GM18508 (cell line): ENCODE results near the gene KRT79.

ENCODE experiments used
- ATAC-seq: cut with Tn5 transposase; IDR thresholded peaks from one replicate; pipeline ENCODE4 v1.9.1; 2021; ENCODE audit warnings: moderate number of reproducible peaks; ENCODE audit not compliant: insufficient read depth, unreplicated experiment

The KRT79 gene

GRCh38 chr12:52776913-52777395, 57.2 kb downstream of the KRT79 start, which contains the start of gene KRT76:
TSS of gene KRT76 (minus strand) at chr12:52777345. CDS start at chr12:52777291, 54 bp downstream.
- no peak for ATAC-seq

DNA sequence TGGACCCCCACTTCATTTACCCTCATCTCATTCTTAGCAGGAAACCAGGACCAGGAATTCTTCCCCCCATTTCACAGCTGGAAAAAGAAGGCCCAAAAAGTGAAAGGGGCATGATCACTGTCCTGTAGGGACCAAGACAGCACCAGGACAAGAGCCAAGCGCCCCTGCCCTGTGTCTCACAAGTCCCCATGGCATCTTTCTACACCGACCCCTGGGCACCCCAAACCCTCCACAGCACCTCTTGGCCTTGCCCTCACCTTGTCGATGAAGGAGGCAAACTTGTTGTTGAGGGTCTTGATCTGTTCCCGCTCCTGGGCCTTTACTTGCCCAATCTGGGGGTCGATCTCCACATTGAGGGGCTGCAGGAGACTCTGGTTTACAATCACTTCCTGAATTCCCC, 57.7 kb downstream of the KRT79 start:
- ATAC-seq = no peak

GRCh38 chr12:52774629-52775250, 59.4 kb downstream of the KRT79 start:
- ATAC-seq = no peak

DNA sequence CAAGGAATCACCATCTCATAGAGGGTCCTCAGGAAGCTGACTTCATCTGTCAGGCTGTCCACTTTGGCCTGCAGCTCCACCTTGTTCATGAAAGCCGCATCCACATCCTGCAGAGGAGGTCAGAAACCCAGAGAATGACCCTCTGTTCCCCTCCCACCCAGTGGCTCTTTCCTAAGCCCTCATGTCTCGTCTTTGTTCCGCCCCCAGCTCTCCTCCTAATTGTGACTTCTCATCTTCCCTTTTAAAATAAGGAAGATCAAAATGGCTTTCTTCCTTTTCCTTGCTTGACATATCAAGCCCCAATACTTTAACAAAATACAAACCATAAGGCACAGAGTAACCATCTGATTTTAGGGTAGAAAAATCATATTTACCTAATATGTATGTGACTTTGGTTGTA, 61.3 kb downstream of the KRT79 start:
- ATAC-seq = no peak

DNA sequence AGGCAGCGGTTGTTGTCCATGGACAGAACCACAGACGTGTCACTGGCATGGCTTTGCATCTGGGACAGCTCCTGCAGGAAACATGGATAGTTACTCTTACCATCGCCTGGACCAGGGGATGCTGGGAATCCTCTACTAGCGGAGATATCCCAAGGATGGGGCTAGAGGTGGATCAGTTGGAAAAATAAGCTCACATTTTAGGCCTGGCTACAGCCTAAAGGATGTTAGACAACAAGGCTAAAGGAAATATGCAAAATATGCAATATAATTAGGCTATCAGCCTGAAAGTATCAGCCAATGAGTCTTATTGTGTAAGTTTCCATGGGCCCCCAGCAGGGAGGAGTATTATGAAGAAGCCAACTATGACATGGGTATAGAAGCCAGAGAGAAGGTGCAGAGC, 61.9 kb downstream of the KRT79 start:
- no peak for ATAC-seq

- no peak for ATAC-seq
Observed at GRCh38 chr12:52771505-52771904, 62.6 kb downstream of the KRT79 start.
